ENCODE measurements around the gene CRYL1.

- TF ChIP-seq CTCF (CRISPR knock-in tag; IDR thresholded peaks at IDR 0.05) (no peak), FIP1L1 (IDR thresholded peaks at IDR 0.05; ENCODE audit: borderline replicate concordance, insufficient read depth, low read depth, low read length) (no peak)
Observed at GRCh38 chr13:20381401-20381800, 144.3 kb downstream of the CRYL1 start.

Data from HepG2 (cell line).